Measurements from ENCODE around the gene KCNJ5. TPM values are rescaled to one million over a fixed set of nuclear protein-coding genes. Genes with fewer than 3 reads are reported as not detected.

KCNJ5 gene
- total RNA-seq, 1 donor from 2014 or later, result not detected

DNA sequence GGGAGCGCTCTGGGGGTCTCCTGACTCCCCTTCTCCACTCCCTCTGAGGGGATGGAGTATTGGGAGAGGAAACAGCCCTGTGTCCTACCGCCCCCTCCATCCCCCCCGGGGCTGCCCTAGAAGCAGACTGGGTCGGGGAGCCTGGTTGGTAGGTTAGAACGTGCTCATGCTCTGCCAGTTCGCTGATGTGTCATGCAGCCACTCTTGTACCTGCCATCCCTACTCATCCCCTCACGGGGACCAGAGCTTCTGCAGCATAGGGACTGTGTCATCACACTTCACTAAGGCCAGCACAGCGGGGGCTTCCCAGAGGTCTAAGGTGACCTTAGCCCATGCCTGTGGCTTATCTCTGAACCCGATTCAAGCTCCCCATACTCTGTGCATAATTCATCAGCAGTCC lies 28.8 kb upstream of the KCNJ5 start:
- H3K4me1 Mint-ChIP-seq, result peaks cover 11% of the 10 kb centered on the region
- no peak for DNase-seq
- no peaks in the 10 kb centered on the region for H3K27me3 Mint-ChIP-seq
- intact Hi-C loops (cut with micrococcal nuclease), result no loop called here
- no peaks in the 10 kb centered on the region for H3K36me3 Mint-ChIP-seq (ENCODE audit: low read depth)
- ChIA-PET CTCF (interaction anchor here (3.2 kb wide), 1 partner anchor 705 kb away, joined by 20 read pairs; no protein-coding TSS in a partner anchor), POLR2A (interaction anchor here (0.6 kb wide), 1 partner anchor 126 kb away, joined by 4 read pairs; no protein-coding TSS in a partner anchor)
- no peak overlapping the region for H3K27ac Mint-ChIP-seq
- ATAC-seq (ENCODE audit: low read depth), result no peak
- TF ChIP-seq, protein P1, sequence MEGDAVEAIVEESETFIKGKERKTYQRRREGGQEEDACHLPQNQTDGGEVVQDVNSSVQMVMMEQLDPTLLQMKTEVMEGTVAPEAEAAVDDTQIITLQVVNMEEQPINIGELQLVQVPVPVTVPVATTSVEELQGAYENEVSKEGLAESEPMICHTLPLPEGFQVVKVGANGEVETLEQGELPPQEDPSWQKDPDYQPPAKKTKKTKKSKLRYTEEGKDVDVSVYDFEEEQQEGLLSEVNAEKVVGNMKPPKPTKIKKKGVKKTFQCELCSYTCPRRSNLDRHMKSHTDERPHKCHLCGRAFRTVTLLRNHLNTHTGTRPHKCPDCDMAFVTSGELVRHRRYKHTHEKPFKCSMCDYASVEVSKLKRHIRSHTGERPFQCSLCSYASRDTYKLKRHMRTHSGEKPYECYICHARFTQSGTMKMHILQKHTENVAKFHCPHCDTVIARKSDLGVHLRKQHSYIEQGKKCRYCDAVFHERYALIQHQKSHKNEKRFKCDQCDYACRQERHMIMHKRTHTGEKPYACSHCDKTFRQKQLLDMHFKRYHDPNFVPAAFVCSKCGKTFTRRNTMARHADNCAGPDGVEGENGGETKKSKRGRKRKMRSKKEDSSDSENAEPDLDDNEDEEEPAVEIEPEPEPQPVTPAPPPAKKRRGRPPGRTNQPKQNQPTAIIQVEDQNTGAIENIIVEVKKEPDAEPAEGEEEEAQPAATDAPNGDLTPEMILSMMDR (IDR thresholded peaks at IDR 0.05), result no peak
- no peaks in the 10 kb centered on the region for H3K9me3 Mint-ChIP-seq
- H3K4me3 Mint-ChIP-seq, result no peak overlapping the region

DNA sequence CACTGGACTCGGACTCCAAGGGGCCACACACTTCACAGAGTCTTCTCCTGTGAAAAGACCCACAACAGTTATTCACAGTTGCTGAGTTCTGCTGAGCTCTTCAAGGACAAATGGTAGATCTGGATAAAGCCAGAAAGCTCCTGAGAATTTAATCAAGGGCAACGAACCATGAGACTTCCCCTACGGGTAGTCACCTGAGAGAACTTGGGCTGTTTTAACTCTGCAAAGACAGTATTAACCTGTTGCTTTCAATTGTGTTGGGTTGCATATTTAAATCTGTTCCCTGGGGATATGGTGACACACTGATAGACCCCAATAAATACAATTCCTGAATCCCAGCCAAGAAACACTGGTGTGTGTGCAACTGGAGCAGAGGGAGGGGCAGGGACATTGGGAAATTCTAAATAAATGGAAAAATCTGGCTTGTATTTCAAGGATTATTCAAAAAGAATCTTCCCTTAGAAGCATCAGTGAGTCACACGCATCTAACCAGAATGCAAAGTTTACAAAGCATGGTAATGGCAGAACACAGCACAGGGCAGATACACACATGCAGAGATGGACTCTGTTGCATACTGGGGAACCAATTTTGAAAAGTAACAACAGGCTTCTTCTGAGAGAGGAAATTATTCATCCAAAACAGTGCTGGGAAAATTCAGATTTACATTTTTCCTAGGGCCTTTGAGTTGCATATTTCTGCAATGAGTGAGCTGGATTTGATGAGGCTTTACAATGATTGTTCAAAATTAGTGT lies 28.1 kb upstream of the KCNJ5 start:
- H3K27ac Mint-ChIP-seq, result no peak overlapping the region
- DNase-seq (no peak), ATAC-seq (ENCODE audit: low read depth) (no peak)
- no peaks in the 10 kb centered on the region for H3K9me3 Mint-ChIP-seq
- POLR2A ChIA-PET, result interaction anchor here (0.6 kb wide), 1 partner anchor 127 kb away, joined by 4 read pairs; no protein-coding TSS in a partner anchor
- TF ChIP-seq, protein P1 (IDR thresholded peaks at IDR 0.05), result no peak
- CTCF ChIA-PET, result interaction anchor here (3.2 kb wide), 1 partner anchor 705 kb away, joined by 20 read pairs; no protein-coding TSS in a partner anchor
- H3K4me3 Mint-ChIP-seq, result no peak overlapping the region
- no peaks in the 10 kb centered on the region for H3K27me3 Mint-ChIP-seq
- intact Hi-C loops (cut with micrococcal nuclease), result no loop called here
- H3K36me3 Mint-ChIP-seq (ENCODE audit: low read depth), result no peaks in the 10 kb centered on the region
- H3K4me1 Mint-ChIP-seq, result peaks cover 11% of the 10 kb centered on the region

DNA sequence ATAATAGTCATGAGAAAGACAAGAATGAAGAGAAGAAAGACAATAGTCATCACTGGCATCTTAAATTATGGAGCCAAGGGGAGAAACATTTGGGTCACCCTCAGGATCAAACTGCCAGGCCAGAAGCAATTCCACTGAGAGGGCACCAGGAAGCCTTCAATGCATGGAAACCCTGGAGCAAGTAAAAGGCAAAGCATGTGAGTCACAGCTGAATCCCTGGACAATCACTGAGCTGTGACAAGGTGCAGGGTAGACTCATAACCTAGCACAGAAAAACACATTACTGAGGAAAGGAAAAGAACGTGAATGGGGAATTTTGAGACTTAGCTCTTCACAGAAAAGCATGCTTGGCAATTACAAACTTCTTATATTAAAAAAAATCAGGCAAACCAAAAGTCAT lies 25.7 kb upstream of the KCNJ5 start:
- peaks cover 3% of the 10 kb centered on the region for H3K4me1 Mint-ChIP-seq
- H3K9me3 Mint-ChIP-seq, result no peaks in the 10 kb centered on the region
- H3K27ac Mint-ChIP-seq, result no peak overlapping the region
- H3K36me3 Mint-ChIP-seq (ENCODE audit: low read depth), result no peaks in the 10 kb centered on the region
- peaks cover 3% of the 10 kb centered on the region for H3K27me3 Mint-ChIP-seq
- intact Hi-C loops (cut with micrococcal nuclease), result no loop called here
- DNase-seq (no peak), ATAC-seq (ENCODE audit: low read depth) (no peak)
- TF ChIP-seq, protein P1 (IDR thresholded peaks at IDR 0.05), result no peak
- ChIA-PET POLR2A (no interaction called here), CTCF (interaction anchor here (1.4 to 1.5 kb wide), 2 partner anchors 694 to 707 kb away, joined by 4 to 6 read pairs; no protein-coding TSS in a partner anchor)
- no peak overlapping the region for H3K4me3 Mint-ChIP-seq

DNA sequence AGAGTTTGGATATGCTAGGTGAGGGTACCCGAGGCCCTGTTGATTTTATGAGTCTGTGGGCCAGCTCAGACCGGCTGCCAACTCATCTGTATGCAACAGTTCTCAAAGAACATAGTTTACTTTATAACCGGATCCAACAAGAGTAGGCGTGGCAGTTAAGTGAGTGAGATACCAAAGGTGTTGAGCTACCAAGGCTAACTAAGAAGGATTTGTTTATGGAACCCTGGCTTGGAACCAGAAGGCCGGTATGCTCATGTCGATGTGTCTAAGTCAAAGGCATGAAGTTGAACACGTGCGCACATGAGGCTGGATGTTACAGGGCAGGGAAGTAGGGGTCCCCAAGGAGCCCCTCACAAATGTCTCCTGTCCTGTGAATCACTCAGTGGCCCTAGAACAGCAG lies 23.9 kb upstream of the KCNJ5 start, which contains the start of gene KCNJ1:
Gene KCNJ1 (minus strand): TSS at position 20 of the 400 bp plus-strand sequence. CDS start 27,053 bp downstream, outside the sequence.
- no peak for ATAC-seq (ENCODE audit: low read depth)

More for the DNA sequence above, 23.9 kb upstream of the KCNJ5 start, which contains the start of gene KCNJ1:
- intact Hi-C loops (cut with micrococcal nuclease), result no loop called here
- no peak for DNase-seq
- peaks cover 3% of the 10 kb centered on the region for H3K4me1 Mint-ChIP-seq
- no peak within 1 kb of the TSS for H3K27ac Mint-ChIP-seq
- TF ChIP-seq, protein P1 (IDR thresholded peaks at IDR 0.05), result no peak
- POLR2A ChIA-PET, result no interaction called here
- CTCF ChIA-PET, result no interaction called here
- no peak within 1 kb of the TSS for H3K4me3 Mint-ChIP-seq
- no peaks in the 10 kb centered on the region for H3K36me3 Mint-ChIP-seq (ENCODE audit: low read depth)
- no peaks in the 10 kb centered on the region for H3K9me3 Mint-ChIP-seq
- peaks cover 6% of the 10 kb centered on the region for H3K27me3 Mint-ChIP-seq
